Sigmoid colon (tissue), 7 donors: ENCODE data around the gene KLHL26. TPM values are rescaled to one million over a fixed set of nuclear protein-coding genes. Genes with fewer than 3 reads are reported as not detected.

Source experiments
- DNase-seq: peaks from one replicate; pipeline ENCODE4 v3.0.0-alpha.2; 2019
- H3K27ac ChIP-seq, 4 donors: fragments of 200-600 bp; sonication (generic); one replicate each; pipeline ENCODE4 v1.5.1; 2016 to 2019; ENCODE audit warnings: mild to moderate bottlenecking in 1 of 4
- H3K27me3 ChIP-seq, 3 donors: fragments of 200-600 bp; sonication (generic); one replicate each; pipeline ENCODE4 v1.5.1; 2019; ENCODE audit warnings: mild to moderate bottlenecking in 1 of 3
- H3K36me3 ChIP-seq, 4 donors: fragments of 200-600 bp; sonication (generic); one replicate each; pipeline ENCODE4 v1.5.1; 2016 to 2019
- H3K4me1 ChIP-seq, 4 donors: fragments of 200-600 bp; sonication (generic); one replicate each; pipeline ENCODE4 v1.5.1; 2017 to 2019
- H3K4me3 ChIP-seq, 4 donors: fragments of 200-600 bp; sonication (generic); one replicate each; pipeline ENCODE4 v1.5.1; 2017 to 2019; ENCODE audit warnings: mild to moderate bottlenecking in 2 of 4, moderate library complexity in 1 of 4
- H3K9me3 ChIP-seq, 4 donors: fragments of 200-600 bp in 3 of 4; sonication (generic) in 3 of 4; one replicate each; pipeline versions ENCODE4 v1.5.1 to v1.6.1; 2013 to 2019
- CTCF ChIP-seq, 4 experiments: fragments of 450-650 bp in 3 of 4; fragments of 200-600 bp in 1 of 4; IDR thresholded peaks; one replicate each; pipeline ENCODE4 v1.5.1; 2016 to 2019; ENCODE audit warnings: antibody characterized with exemption in 4 of 4, mild to moderate bottlenecking in 3 of 4, moderate library complexity in 2 of 4
- EP300 ChIP-seq, 4 donors: sonication (generic); formaldehyde crosslinking; IDR thresholded peaks; one replicate each; pipeline ENCODE4 v1.6.1; 2017; ENCODE audit warnings: antibody characterized with exemption in 4 of 4
- POLR2A ChIP-seq, 2 donors: fragments of 450-650 bp; IDR thresholded peaks; one replicate each; pipeline ENCODE4 v1.6.1; 2016; ENCODE audit warnings: antibody characterized with exemption in 2 of 2, mild to moderate bottlenecking in 2 of 2, moderate library complexity in 2 of 2
- POLR2AphosphoS5 ChIP-seq, 4 donors: sonication (generic); formaldehyde crosslinking; IDR thresholded peaks; one replicate each; pipeline ENCODE4 v1.6.1; 2017; ENCODE audit warnings: antibody characterized with exemption in 4 of 4
- WGBS, 2 donors: extraction: QIAGEN DNeasy Blood & Tissue Kit; methylation state at CpG; one replicate each; pipeline ENCODE4 v1.1.7; 2013; 5-methylcytosine and 5-hydroxymethylcytosine counted together
- intact Hi-C: fragments of 100-400 bp; cut with DNase I; formaldehyde crosslinking; loops from one replicate; pipeline ENCODE4 v1.15.1; 2023
- polyA plus RNA-seq, 3 donors: library from polyadenylated mRNA; stranded (reverse); fragments of 200-250 nt; gene quantifications; one replicate each; pipeline ENCODE4 v1.2.3, GENCODE V29; 2013
- total RNA-seq, 4 donors: library from RNA; depleted of rRNA; stranded (reverse); fragments of >200 nt; gene quantifications; one replicate each; pipeline ENCODE4 v1.1.0, GENCODE V29; 2016
- donor health status: healthy with polysubstance abuse.
- donor health status: Bipolar disorder and iron deficiency.
- donor health status: healthy.

The KLHL26 gene
- total and polyA plus RNA-seq, 7 donors: 1.6 to 8.3 (median 4.8) TPM

- intact Hi-C loops: loop anchor here (10.0 kb wide), 1 partner anchor 131 kb away; no protein-coding TSS in a partner anchor
- H3K36me3 ChIP-seq: no peaks in the 10 kb centered on the region
- whole genome bisulfite sequencing, 2 donors: 92 to 95% methylated on average over 18 of the region's 18 CpGs
- DNase-seq: no peak
- peaks cover 0 to 21% (median 12%) of the 10 kb centered on the region in 4 donors for H3K4me1 ChIP-seq
- no peak overlapping the region for H3K4me3 ChIP-seq
- H3K27me3 ChIP-seq: no peaks in the 10 kb centered on the region
- H3K9me3 ChIP-seq: no peaks in the 10 kb centered on the region
- TF ChIP-seq POLR2AphosphoS5 (IDR thresholded peaks at IDR 0.05): no peak
- no peak for TF ChIP-seq CTCF (IDR thresholded peaks at IDR 0.05)
- TF ChIP-seq POLR2A (IDR thresholded peaks at IDR 0.05): no peak
- TF ChIP-seq EP300 (IDR thresholded peaks at IDR 0.05): no peak
- no peak overlapping the region for H3K27ac ChIP-seq
Measured at GRCh38 chr19:18713550-18714117, 76.8 kb downstream of the KLHL26 start.

GRCh38 chr19:18715416-18715815 is 78.6 kb downstream of the KLHL26 start:
- 88 to 89% methylated on average over 5 of the region's 5 CpGs for WGBS, 2 donors
- Histone ChIP-seq H3K27ac (no peak overlapping the region), H3K27me3 (no peaks in the 10 kb centered on the region), H3K36me3 (no peaks in the 10 kb centered on the region), H3K9me3 (no peaks in the 10 kb centered on the region), H3K4me3 (no peak overlapping the region), H3K4me1 (peaks cover 0 to 21% (median 11%) of the 10 kb centered on the region in 4 donors)
- intact Hi-C loops: loop anchor here (10.0 kb wide), 1 partner anchor 129 kb away; no protein-coding TSS in a partner anchor
- no peak for DNase-seq
- TF ChIP-seq EP300 (IDR thresholded peaks at IDR 0.05): no peak
- TF ChIP-seq CTCF (IDR thresholded peaks at IDR 0.05): no peak
- TF ChIP-seq POLR2AphosphoS5 (IDR thresholded peaks at IDR 0.05): no peak
- TF ChIP-seq POLR2A (IDR thresholded peaks at IDR 0.05): no peak

- TF ChIP-seq CTCF (IDR thresholded peaks at IDR 0.05): no peak
- no peak for DNase-seq
- intact Hi-C loops: loop anchor here (10.0 kb wide), 1 partner anchor 128 kb away; no protein-coding TSS in a partner anchor
- Histone ChIP-seq H3K9me3 (no peaks in the 10 kb centered on the region), H3K36me3 (no peaks in the 10 kb centered on the region), H3K27me3 (no peaks in the 10 kb centered on the region), H3K4me1 (peaks cover 0 to 8% (median 0%) of the 10 kb centered on the region in 4 donors), H3K4me3 (no peak overlapping the region), H3K27ac (no peak overlapping the region)
- WGBS, 2 donors: 92 to 93% methylated on average over 6 of the region's 6 CpGs
Measured at GRCh38 chr19:18716857-18717256, 80.0 kb downstream of the KLHL26 start.

- no peak for TF ChIP-seq POLR2AphosphoS5 (IDR thresholded peaks at IDR 0.05)
- no peak for TF ChIP-seq POLR2A (IDR thresholded peaks at IDR 0.05)
- TF ChIP-seq EP300 (IDR thresholded peaks at IDR 0.05): no peak
- TF ChIP-seq CTCF (IDR thresholded peaks at IDR 0.05): no peak
- DNase-seq: no peak
- intact Hi-C loops: loop anchor here (10.0 kb wide), 1 partner anchor 127 kb away; no protein-coding TSS in a partner anchor
- no peak overlapping the region for H3K4me3 ChIP-seq
- no peaks in the 10 kb centered on the region for H3K9me3 ChIP-seq
- peaks cover 0 to 5% (median 0%) of the 10 kb centered on the region in 4 donors for H3K36me3 ChIP-seq
- WGBS, 2 donors: 88 to 91% methylated on average over 10 of the region's 10 CpGs
- H3K27ac ChIP-seq: no peak overlapping the region
- H3K4me1 ChIP-seq: peaks cover 0 to 8% (median 0%) of the 10 kb centered on the region in 4 donors
- no peaks in the 10 kb centered on the region for H3K27me3 ChIP-seq
Measured at GRCh38 chr19:18717601-18718000, 80.8 kb downstream of the KLHL26 start.
